Measurements from ENCODE around the gene ATP7B.

ATP7B gene

DNA sequence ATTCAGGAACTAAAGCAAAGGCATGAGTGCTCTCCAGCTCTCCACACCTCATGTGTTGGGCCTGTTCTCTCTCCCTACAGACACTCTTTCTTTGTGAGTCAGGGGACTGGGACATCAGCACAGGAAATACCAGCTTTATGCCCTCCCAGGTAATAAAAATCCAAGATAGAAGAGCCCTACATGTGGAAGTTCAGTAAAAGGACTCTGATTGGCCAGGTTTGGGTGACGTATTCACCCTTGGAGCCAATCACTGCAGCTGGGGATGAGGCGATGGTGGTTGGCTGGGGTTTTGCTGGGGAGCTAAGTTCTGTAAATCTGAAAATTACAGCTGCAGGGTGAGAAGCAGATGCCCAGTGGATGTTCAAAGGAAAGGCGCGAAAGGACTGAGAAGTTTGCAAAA, 117.0 kb downstream of the ATP7B start:
- TF ChIP-seq, protein P1, sequence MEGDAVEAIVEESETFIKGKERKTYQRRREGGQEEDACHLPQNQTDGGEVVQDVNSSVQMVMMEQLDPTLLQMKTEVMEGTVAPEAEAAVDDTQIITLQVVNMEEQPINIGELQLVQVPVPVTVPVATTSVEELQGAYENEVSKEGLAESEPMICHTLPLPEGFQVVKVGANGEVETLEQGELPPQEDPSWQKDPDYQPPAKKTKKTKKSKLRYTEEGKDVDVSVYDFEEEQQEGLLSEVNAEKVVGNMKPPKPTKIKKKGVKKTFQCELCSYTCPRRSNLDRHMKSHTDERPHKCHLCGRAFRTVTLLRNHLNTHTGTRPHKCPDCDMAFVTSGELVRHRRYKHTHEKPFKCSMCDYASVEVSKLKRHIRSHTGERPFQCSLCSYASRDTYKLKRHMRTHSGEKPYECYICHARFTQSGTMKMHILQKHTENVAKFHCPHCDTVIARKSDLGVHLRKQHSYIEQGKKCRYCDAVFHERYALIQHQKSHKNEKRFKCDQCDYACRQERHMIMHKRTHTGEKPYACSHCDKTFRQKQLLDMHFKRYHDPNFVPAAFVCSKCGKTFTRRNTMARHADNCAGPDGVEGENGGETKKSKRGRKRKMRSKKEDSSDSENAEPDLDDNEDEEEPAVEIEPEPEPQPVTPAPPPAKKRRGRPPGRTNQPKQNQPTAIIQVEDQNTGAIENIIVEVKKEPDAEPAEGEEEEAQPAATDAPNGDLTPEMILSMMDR (IDR thresholded peaks at IDR 0.05; ENCODE audit: low read depth, low read length, missing control alignments): no peak
- in situ Hi-C loops (cut with HindIII; ENCODE audit: low sequenced_read_pairs): loop anchor here (25.0 kb wide), 1 partner anchor 218 kb away; no protein-coding TSS in a partner anchor

DNA sequence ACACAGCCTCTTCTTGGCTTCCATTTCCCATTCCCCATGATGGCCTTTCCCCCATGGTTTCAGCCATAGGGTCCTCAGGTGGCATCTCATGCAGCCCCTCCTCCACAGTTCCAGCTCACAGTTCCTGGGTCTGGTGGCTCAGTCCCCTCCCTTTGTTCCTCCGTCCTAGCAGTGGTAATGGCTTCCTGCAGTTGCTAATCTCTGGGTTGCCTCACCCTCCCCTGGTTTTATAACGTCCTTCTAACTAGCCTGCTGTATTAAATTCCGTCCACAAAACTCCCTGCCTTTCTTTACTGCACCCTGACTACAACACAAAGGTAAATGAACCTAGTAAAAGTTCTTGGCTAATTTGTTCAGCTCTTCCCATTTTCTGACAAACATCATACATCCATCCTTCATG, 118.6 kb downstream of the ATP7B start:
- no peak overlapping the region for H3K4me3 ChIP-seq (ENCODE audit: low read depth, low read length)
- no peak for DNase-seq (ENCODE audit: low read depth)
- TF ChIP-seq, protein P1 (IDR thresholded peaks at IDR 0.05; ENCODE audit: low read depth, low read length, missing control alignments): no peak
- in situ Hi-C loops (cut with HindIII; ENCODE audit: low sequenced_read_pairs): loop anchor here (25.0 kb wide), 1 partner anchor 220 kb away; no protein-coding TSS in a partner anchor

More for the DNA sequence above, 117.0 kb downstream of the ATP7B start:
- no peak for DNase-seq (ENCODE audit: low read depth)
- no peak overlapping the region for H3K4me3 ChIP-seq (ENCODE audit: low read depth, low read length)

DNA sequence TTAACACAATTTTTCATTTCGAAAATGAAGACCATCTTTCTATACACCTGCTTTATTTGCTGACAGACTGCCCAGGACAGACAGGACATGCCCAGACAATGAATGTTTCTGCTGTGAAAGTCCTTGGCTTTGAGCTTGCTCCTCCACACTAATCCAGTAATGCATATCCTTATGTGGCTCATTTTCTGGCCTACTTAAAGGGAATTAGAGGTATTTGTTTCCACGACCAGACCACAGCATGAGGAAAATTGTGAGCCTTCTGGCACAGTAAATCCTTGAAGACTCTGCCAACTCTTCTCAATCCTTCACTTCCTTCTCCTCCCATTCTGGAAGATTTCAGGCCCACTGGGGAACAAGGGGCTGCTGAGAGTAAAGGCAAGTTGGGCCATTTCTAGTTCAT, 123.8 kb downstream of the ATP7B start:
- no peak overlapping the region for H3K4me3 ChIP-seq (ENCODE audit: low read depth, low read length)
- no peak for DNase-seq (ENCODE audit: low read depth)
- TF ChIP-seq, protein P1 (IDR thresholded peaks at IDR 0.05; ENCODE audit: low read depth, low read length, missing control alignments): no peak
- in situ Hi-C loops (cut with HindIII; ENCODE audit: low sequenced_read_pairs): loop anchor here (25.0 kb wide), 1 partner anchor 225 kb away; no protein-coding TSS in a partner anchor

DNA sequence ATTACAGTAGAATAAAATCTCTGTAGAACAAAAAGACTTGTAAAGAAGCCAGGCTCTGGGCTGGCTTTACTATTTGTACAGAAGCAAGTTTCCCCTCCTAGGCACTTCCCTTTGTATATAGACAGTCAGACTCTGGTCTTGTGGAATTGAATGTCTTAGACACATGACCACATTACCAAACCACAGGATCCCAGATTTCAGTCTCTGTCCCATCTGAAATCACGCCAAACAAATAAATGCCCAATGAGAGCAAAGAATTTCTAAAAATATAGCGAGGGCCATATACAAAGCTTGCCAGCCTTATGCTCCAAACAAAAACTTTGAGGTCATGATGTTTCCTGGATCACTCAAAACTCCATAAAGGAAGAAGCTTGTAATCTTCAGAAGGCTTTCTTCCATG, 125.6 kb downstream of the ATP7B start:
- DNase-seq (ENCODE audit: low read depth): no peak
- H3K4me3 ChIP-seq (ENCODE audit: low read depth, low read length): no peak overlapping the region
- in situ Hi-C loops (cut with HindIII; ENCODE audit: low sequenced_read_pairs): loop anchor here (25.0 kb wide), 1 partner anchor 227 kb away; no protein-coding TSS in a partner anchor
- TF ChIP-seq, protein P1 (IDR thresholded peaks at IDR 0.05; ENCODE audit: low read depth, low read length, missing control alignments): no peak

DNA sequence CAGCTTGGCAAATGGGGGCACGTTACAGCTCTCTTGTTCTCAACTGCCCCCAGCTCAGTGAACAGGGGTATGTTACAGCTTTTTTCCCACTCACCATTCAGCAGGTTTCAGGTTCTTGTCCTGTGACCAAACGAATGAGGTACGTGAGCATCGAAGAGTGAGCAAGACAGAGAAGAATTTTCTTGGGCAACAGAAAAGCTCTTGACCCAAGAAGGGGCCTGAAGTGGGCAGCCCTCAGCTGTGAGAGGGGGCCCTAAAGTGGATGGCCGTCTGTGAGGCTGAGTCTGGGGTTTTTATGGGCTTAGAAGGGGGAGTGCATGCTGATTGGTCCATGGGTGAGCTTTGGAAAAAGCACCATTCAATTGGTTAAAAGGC, 128.0 kb downstream of the ATP7B start:
- TF ChIP-seq, protein P1 (IDR thresholded peaks at IDR 0.05; ENCODE audit: low read depth, low read length, missing control alignments): no peak
- in situ Hi-C loops (cut with HindIII; ENCODE audit: low sequenced_read_pairs): loop anchor here (25.0 kb wide), 1 partner anchor 229 kb away; no protein-coding TSS in a partner anchor
- DNase-seq (ENCODE audit: low read depth): no peak
- no peak overlapping the region for H3K4me3 ChIP-seq (ENCODE audit: low read depth, low read length)

All from astrocyte of the cerebellum (primary cell).